ENCODE results near the gene FAM98C.
A peak's percentile ranks its signal among the peaks of the same experiment; 100 is the strongest.

FAM98C gene

DNA sequence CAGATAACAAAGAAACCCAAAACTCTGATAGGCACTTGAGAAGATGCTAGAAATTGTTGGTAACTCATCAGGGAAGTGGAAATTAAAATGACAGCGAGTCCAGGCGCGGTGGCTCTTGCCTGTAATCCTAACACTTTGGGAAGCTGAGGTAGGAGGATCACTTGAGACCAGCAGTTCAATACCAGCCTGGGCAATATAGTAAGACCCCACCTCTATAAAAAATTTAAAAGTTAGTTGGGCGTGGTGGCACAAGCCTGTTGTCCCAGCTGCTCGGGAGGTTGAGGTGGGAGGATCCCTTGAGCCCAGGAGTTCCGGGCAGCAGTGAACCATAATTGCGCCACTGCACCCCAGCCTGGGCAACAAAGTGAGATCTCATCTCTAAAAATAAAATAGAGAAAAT lies 28.0 kb downstream of the FAM98C start:
- TF ChIP-seq ZFX (IDR thresholded peaks at IDR 0.05; ENCODE audit: borderline replicate concordance) = no peak
- no peak for TF ChIP-seq CTCF (IDR thresholded peaks at IDR 0.05)
- no peak overlapping the region for H3K27ac ChIP-seq

DNA sequence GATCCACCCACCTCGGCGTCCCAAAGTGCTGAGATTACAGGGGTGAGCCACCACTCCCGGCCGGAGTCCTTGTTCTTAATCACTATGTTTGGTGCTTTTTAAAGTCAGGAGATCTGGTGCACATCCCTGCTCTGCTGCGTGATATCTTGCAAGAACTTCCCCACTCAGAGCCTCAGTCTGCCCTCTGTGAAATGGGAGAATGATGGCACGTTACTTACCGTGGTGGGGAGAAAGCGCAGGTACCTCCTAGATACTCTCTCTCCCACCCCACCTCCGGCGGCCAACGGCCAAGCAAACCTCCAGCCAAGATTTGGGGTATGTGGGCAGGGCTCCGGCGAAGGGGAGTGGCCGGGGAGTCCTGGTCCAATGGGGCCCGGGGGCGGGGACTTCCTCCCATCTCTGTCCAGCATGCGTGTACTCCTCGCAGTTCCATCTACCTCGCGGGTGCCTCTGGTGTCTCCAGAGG lies 30.4 kb downstream of the FAM98C start, which contains the start of gene RYR1:
TSS of gene RYR1 (plus strand) at position 424 of the 466 bp plus-strand sequence. CDS start 139 bp downstream, outside the sequence.
- no peak within 1 kb of the TSS for H3K27ac ChIP-seq
- TF ChIP-seq CTCF (IDR thresholded peaks at IDR 0.05) (no peak), ZFX (IDR thresholded peaks at IDR 0.05; ENCODE audit: borderline replicate concordance) (no peak)

GRCh38 chr19:38434549-38435051 lies 31.7 kb downstream of the FAM98C start:
- no peak for TF ChIP-seq ZFX (IDR thresholded peaks at IDR 0.05; ENCODE audit: borderline replicate concordance)
- H3K27ac ChIP-seq = no peak overlapping the region

GRCh38 chr19:38437295-38437694 lies 34.4 kb downstream of the FAM98C start:
- TF ChIP-seq ZFX (IDR thresholded peaks at IDR 0.05; ENCODE audit: borderline replicate concordance) = no peak
- TF ChIP-seq CTCF (IDR thresholded peaks at IDR 0.05) = no peak

GRCh38 chr19:38437917-38438316 lies 35.0 kb downstream of the FAM98C start:
- TF ChIP-seq CTCF (IDR thresholded peaks at IDR 0.05) (no peak), ZFX (IDR thresholded peaks at IDR 0.05; ENCODE audit: borderline replicate concordance) (no peak)
- no peak overlapping the region for H3K27ac ChIP-seq

More at GRCh38 chr19:38437295-38437694, 34.4 kb downstream of the FAM98C start:
- no peak overlapping the region for H3K27ac ChIP-seq

GRCh38 chr19:38440592-38440991 lies 37.7 kb downstream of the FAM98C start:
- H3K27ac ChIP-seq = no peak overlapping the region
- TF ChIP-seq ZFX (IDR thresholded peaks at IDR 0.05; ENCODE audit: borderline replicate concordance) (no peak), CTCF (IDR thresholded peaks at IDR 0.05) (no peak)

DNA sequence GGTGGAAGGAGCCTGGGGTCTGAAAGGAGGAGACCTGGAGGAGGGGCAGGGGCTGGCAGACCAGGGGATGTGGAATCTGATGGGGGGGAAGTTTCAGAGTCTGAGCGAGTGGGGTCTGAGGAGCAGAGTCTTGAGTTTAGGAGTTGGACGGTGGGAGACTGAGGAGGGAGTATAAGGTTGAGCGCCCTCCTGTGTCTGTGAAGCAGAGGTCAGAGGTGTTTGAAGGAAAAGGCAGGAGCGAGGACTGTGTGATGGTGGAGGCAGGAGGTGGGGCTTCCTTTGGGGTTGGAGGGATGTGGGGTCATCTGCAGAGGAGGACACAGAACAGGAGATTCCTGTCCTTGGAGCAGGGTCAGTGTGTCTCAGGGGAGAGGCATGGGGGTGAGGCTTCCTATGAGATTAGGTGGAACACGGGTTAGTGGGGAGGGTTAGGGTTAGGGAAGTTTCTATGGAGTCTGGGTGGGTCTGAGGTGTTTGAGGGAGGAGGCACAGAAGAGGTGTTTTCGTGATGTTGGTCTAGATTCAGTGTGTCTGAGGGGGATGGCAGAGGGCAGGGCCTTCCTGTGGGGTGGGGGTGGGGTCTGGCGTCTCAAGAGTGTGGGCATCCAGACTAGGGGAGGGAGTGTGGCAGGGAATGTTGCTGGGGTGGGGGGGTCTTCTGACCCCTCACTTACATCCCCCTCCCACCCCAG lies 38.9 kb downstream of the FAM98C start:
- H3K27ac ChIP-seq = no peak overlapping the region
- peak; percentile 30 for TF ChIP-seq CTCF (IDR thresholded peaks at IDR 0.05)
- TF ChIP-seq ZFX (IDR thresholded peaks at IDR 0.05; ENCODE audit: borderline replicate concordance) = no peak

All from 22Rv1 (cell line).